Kidney epithelial cell (primary cell): ENCODE results near the gene MIPOL1. TPM values are rescaled to one million over a fixed set of nuclear protein-coding genes. Genes with fewer than 3 reads are reported as not detected.

ENCODE experiments used
- DNase-seq: peaks from one replicate; pipeline ENCODE4 v3.0.0-alpha.2; 2010; ENCODE audit warnings: low read depth
- H3K27me3 ChIP-seq: 2 replicates; pipeline ENCODE4 v1.6.0; 2011; ENCODE audit warnings: low read length; ENCODE audit not compliant: control insufficient read depth, insufficient read depth
- H3K36me3 ChIP-seq: 2 replicates; pipeline ENCODE4 v1.5.1; 2011; ENCODE audit warnings: low read length; ENCODE audit not compliant: control insufficient read depth, insufficient read depth
- H3K4me3 ChIP-seq: 2 replicates; pipeline ENCODE4 v1.5.1; 2011; ENCODE audit warnings: low read depth, mild to moderate bottlenecking, control low read depth, low read length
- CTCF ChIP-seq: IDR thresholded peaks from 2 replicates; pipeline ENCODE4 v1.5.1; 2011; ENCODE audit warnings: mild to moderate bottlenecking, moderate library complexity, low read length, control low read depth, inconsistent platforms; ENCODE audit not compliant: insufficient read depth, poor library complexity, severe bottlenecking
- total RNA-seq: library from RNA; depleted of rRNA; stranded (reverse); fragments of >200 nt; gene quantifications from 2 replicates; pipeline ENCODE4 v1.2.3, GENCODE V29; 2015

The MIPOL1 gene
- total RNA-seq, 1 donor from 2014 or later, result 7.1 TPM

- no peak for TF ChIP-seq CTCF
- DNase-seq, result no peak
Measured at GRCh38 chr14:37429618-37430017, 231.9 kb downstream of the MIPOL1 start.

GRCh38 chr14:37434867-37435266 lies 237.1 kb downstream of the MIPOL1 start:
- TF ChIP-seq CTCF, result no peak
- Histone ChIP-seq H3K4me3 (no peak overlapping the region), H3K36me3 (no peaks in the 10 kb centered on the region), H3K27me3 (no peaks in the 10 kb centered on the region)
- no peak for DNase-seq

More at GRCh38 chr14:37429618-37430017, 231.9 kb downstream of the MIPOL1 start:
- H3K36me3 ChIP-seq, result no peaks in the 10 kb centered on the region
- H3K4me3 ChIP-seq, result no peak overlapping the region
- H3K27me3 ChIP-seq, result no peaks in the 10 kb centered on the region

GRCh38 chr14:37436519-37436918 lies 238.8 kb downstream of the MIPOL1 start:
- H3K36me3 ChIP-seq, result no peaks in the 10 kb centered on the region
- H3K4me3 ChIP-seq, result no peak overlapping the region
- no peak for DNase-seq
- no peak for TF ChIP-seq CTCF
- no peaks in the 10 kb centered on the region for H3K27me3 ChIP-seq

GRCh38 chr14:37437490-37437889 lies 239.8 kb downstream of the MIPOL1 start:
- no peak for DNase-seq
- no peak for TF ChIP-seq CTCF
- Histone ChIP-seq H3K27me3 (no peaks in the 10 kb centered on the region), H3K36me3 (no peaks in the 10 kb centered on the region), H3K4me3 (no peak overlapping the region)

- no peaks in the 10 kb centered on the region for H3K36me3 ChIP-seq
- no peak for TF ChIP-seq CTCF
- H3K27me3 ChIP-seq, result no peaks in the 10 kb centered on the region
- H3K4me3 ChIP-seq, result no peak overlapping the region
- DNase-seq, result no peak
Measured at GRCh38 chr14:37438444-37438843, 240.7 kb downstream of the MIPOL1 start.

- TF ChIP-seq CTCF, result no peak
- Histone ChIP-seq H3K4me3 (no peak overlapping the region), H3K36me3 (no peaks in the 10 kb centered on the region), H3K27me3 (no peaks in the 10 kb centered on the region)
- DNase-seq, result no peak
Measured at GRCh38 chr14:37443461-37443860, 245.7 kb downstream of the MIPOL1 start.
